UCSD-AML1 (cell line): Measurements from ENCODE around the gene APCDD1L.
"Not testable (repeated sequence)": the region's sequence is repeated elsewhere in the genome, so short reads cannot be mapped to it uniquely, and the experiment has no call there.

ENCODE experiments used
- DNase-seq: peaks from one replicate; lab custom pipeline; 2025; ENCODE audit not compliant: unreplicated experiment; lab: John Stamatoyannopoulos, UW

Gene APCDD1L

DNA sequence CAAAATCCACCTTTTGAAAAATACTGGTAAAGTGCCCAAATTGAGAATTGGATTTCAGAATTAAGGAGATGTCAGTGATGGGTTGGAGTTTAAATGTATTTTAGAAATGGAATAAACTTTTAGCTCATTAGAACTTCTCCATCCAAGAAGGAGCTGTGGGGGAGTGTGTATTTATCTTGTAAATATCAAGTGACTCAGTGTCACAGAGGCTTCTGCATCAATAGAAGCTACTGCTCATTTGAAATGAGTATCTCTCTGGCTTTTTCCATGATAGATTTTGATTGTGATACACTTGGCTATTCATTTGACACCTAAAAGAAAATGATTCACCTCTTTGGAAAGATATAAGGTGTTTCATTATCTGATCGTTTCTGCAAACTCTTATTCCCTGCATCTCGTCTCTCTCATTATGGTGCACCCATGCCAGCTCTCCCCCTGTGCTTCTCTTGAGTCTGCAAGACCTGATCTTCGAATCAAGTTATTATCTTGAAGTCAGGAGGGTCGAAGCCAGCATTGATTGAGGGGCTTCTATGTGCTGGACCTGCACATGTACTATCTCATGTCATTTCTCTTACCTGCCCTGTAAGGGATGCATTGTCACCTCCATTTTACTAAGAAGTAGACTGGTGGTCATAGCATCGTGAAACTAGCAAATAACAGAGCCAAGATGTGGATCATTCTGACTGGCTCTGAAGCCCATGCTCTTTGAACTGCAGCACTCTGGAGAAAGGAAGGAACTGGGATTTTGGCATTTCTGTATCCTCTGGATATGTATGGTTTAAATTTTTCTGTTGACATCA, 96.0 kb downstream of the APCDD1L start:
- no peak for DNase-seq

DNA sequence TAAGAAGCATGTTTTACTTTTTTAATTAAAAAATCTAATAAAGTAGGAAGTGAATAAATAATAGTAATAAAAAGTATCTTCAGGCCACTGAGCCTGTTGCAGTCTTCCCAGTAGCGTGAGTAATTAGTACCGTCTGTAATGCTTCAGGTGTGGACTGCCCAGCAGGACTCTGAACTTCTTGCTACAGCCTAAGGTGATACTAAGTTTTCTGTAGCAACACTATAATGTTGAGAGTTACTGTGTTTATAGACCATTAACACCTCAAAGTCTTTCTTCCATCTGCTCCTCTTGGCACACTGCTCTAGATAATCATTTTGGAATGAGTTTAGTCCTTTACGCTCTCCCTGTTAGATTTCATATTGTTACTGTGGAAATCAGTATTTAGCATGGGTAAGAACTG, 97.8 kb downstream of the APCDD1L start:
- no peak for DNase-seq

DNA sequence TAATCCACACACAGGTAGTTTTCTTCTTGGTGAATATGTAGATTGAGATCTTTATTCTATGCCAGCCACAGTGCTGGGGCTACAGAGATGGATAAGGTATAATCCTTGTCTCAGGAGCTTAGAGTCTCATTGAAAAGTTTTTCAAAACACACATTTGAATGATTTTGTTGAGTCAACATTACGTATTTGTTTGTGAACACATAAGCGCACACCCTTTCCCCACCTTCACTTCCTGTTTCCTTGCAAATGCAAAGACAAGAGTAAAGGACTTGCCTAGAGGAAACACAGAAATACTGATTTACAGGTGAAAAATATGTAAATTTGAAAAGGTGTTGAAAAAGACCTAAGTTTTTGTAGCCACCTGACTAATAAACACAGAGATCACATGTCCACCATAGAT, 98.4 kb downstream of the APCDD1L start:
- DNase-seq = no peak

DNA sequence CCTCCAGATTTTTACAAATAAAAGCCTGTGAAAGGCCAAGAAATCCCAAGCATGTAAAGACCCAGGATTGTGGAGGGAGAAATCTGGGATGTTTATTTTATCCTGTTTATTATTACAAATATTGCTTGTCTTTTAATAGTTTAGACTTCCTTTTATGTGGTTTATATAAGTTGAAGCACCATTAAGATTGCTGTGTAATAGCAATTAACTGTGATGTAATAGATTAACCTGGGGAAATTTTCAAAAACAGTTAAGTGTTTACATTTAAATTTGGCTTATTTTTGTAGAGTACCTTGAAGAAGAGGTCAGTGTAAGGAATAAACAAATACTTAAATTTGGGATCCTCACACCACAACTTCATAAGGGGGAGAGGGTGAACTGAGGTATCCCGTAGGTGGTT, 99.1 kb downstream of the APCDD1L start:
- no peak for DNase-seq

DNA sequence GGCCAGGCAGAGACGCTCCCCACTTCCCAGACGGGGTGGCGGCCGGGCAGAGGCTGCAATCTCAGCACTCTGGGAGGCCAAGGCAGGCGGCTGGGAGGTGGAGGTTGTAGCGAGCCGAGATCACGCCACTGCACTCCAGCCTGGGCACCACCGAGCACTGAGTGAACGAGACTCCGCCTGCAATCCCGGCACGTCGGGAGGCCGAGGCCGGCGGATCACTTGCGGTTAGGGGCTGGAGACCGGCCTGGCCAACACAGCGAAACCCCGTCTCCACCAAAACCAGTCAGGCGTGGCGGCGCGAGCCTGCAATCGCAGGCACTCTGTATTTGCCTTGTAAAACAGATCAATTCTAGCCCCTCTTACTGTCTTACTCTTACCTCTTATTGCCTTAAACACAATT, 100.4 kb downstream of the APCDD1L start:
- not testable (repeated sequence) for DNase-seq

DNA sequence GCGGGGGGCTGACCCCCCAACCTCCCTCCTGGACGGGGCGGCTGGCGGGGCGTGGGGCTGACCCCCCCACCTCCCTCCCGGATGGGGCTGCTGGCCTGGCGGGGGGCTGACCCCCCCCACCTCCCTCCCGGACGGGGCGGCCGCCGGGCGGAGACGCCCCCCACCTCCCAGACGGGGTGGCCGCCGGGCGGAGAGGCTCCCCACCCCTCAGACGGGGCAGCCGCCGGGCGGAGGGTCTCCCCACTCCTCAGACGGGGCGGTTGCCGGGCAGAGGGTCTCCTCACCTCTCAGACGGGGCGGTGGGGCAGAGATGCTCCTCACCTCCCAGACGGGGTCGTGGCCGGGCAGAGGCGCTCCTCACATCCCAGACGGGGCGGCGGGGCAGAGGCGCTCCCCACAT, 101.0 kb downstream of the APCDD1L start:
- not testable (repeated sequence) for DNase-seq
